SK-N-SH (cell line): Measurements from ENCODE around the gene PDXDC1. TPM values are rescaled to one million over a fixed set of nuclear protein-coding genes. Genes with fewer than 3 reads are reported as not detected.
"Not testable (repeated sequence)": the region's sequence is repeated elsewhere in the genome, so short reads cannot be mapped to it uniquely, and the experiment has no call there.

ENCODE experiments used
- CTCF ChIA-PET: fragments of 300-600, 350-600 bp; formaldehyde crosslinking; extraction: SDS; loops from one replicate; lab custom pipeline; 2021; lab: Yijun Ruan, JAX
- POLR2A ChIA-PET: fragments of 350-600 bp; sonication (Branson Sonifier 250); formaldehyde crosslinking; extraction: SDS; loops from one replicate; lab custom pipeline; 2020; ENCODE audit warnings: antibody characterized with exemption, inconsistent platforms; lab: Yijun Ruan, JAX
- DNase-seq: peaks from one replicate; pipeline ENCODE4 v3.0.0; 2012
- H2AFZ ChIP-seq: fragments of 200-600 bp; sonication (generic); 2 replicates; pipeline ENCODE4 v1.8.1; 2016; ENCODE audit warnings: antibody characterized with exemption, mild to moderate bottlenecking, low read depth
- H3F3A ChIP-seq: fragments of 200-600 bp; sonication (generic); replicated peaks from 2 replicates; pipeline ENCODE3; 2016; ENCODE audit warnings: antibody characterized with exemption, mild to moderate bottlenecking; ENCODE audit not compliant: insufficient read depth
- H3K27ac ChIP-seq, 2 experiments: fragments of 200-500 bp in 1 of 2; fragments of 200-600 bp in 1 of 2; sonication (Bioruptor generic) in 1 of 2; sonication (generic), shearing (Covaris generic) in 1 of 2; 2 replicates each; pipeline versions ENCODE4 v1.5.1 to v1.6.1; 2014 to 2016; ENCODE audit warnings: low read depth in 2 of 2, inconsistent platforms in 1 of 2, low read length in 1 of 2, mild to moderate bottlenecking in 1 of 2, mixed read lengths in 1 of 2
- H3K27me3 ChIP-seq: fragments of 200-600 bp; sonication (generic), shearing (Covaris generic); 2 replicates; pipeline ENCODE4 v1.6.1; 2016; ENCODE audit warnings: mixed run types; ENCODE audit not compliant: insufficient read depth
- H3K36me3 ChIP-seq, 2 experiments: fragments of 200-500 bp in 1 of 2; fragments of 200-600 bp in 1 of 2; sonication (Bioruptor generic) in 1 of 2; sonication (generic) in 1 of 2; replicated peaks in 1 of 2; 2 replicates each; pipeline versions ENCODE3 to v1.5.1; 2014 to 2016; ENCODE audit warnings: low read length in 1 of 2, mild to moderate bottlenecking in 1 of 2; ENCODE audit not compliant: insufficient read depth in 2 of 2, control insufficient read depth in 1 of 2
- H3K4me1 ChIP-seq, 2 experiments: fragments of 200-500 bp in 1 of 2; fragments of 200-600 bp in 1 of 2; sonication (Bioruptor generic) in 1 of 2; sonication (generic), shearing (Covaris generic) in 1 of 2; 2 replicates each; pipeline versions ENCODE4 v1.5.1 to v1.6.1; 2014 to 2016; ENCODE audit warnings: low read depth in 1 of 2, low read length in 1 of 2, mixed run types in 1 of 2; ENCODE audit not compliant: insufficient read depth in 2 of 2, control insufficient read depth in 1 of 2
- H3K4me2 ChIP-seq: fragments of 200-600 bp; sonication (generic), shearing (Covaris generic); 2 replicates; pipeline ENCODE4 v1.6.1; 2017; ENCODE audit warnings: mixed run types
- H3K4me3 ChIP-seq, 2 experiments: fragments of 200-500 bp in 1 of 2; fragments of 200-600 bp in 1 of 2; sonication (Bioruptor generic) in 1 of 2; sonication (generic), shearing (Covaris generic) in 1 of 2; 2 replicates each; pipeline versions ENCODE4 v1.5.1 to v1.8.1; 2014 to 2016; ENCODE audit warnings: low read depth in 2 of 2, inconsistent platforms in 1 of 2, low read length in 1 of 2, mild to moderate bottlenecking in 1 of 2, mixed read lengths in 1 of 2, moderate library complexity in 1 of 2
- H3K79me2 ChIP-seq: fragments of 200-600 bp; sonication (generic); 2 replicates; pipeline ENCODE4 v1.8.1; 2017; ENCODE audit warnings: mild to moderate bottlenecking; ENCODE audit not compliant: insufficient read depth
- H3K9ac ChIP-seq: fragments of 200-600 bp; sonication (generic); 2 replicates; pipeline ENCODE4 v1.6.1; 2017; ENCODE audit warnings: mixed run types
- H3K9me2 ChIP-seq: fragments of 200-600 bp; sonication (generic); 2 replicates; pipeline ENCODE4 v1.6.1; 2017; ENCODE audit warnings: mixed run types
- H3K9me3 ChIP-seq: fragments of 200-600 bp; sonication (generic); 2 replicates; pipeline ENCODE4 v1.6.1; 2017; ENCODE audit warnings: mixed run types, mild to moderate bottlenecking, moderate library complexity
- H4K20me1 ChIP-seq: fragments of 200-600 bp; sonication (generic); 2 replicates; pipeline ENCODE4 v1.6.1; 2017; ENCODE audit warnings: mild to moderate bottlenecking, mixed run types; ENCODE audit not compliant: insufficient read depth
- WGBS: methylation state at CpG from one replicate; pipeline ENCODE4 v1.1.6; 2017; ENCODE audit warnings: low lambda C conversion rate; 5-methylcytosine and 5-hydroxymethylcytosine counted together
- polyA plus RNA-seq, 3 experiments: library from polyadenylated mRNA; depleted of rRNA; stranded (reverse); fragments of >200 nt; gene quantifications; 2 replicates each; pipeline ENCODE4 v1.2.3, GENCODE V29; 2012

The PDXDC1 gene
- polyA plus RNA-seq, 1 of the 3 experiments (the other 2 are of a cell fraction) = 37.4 TPM

DNA sequence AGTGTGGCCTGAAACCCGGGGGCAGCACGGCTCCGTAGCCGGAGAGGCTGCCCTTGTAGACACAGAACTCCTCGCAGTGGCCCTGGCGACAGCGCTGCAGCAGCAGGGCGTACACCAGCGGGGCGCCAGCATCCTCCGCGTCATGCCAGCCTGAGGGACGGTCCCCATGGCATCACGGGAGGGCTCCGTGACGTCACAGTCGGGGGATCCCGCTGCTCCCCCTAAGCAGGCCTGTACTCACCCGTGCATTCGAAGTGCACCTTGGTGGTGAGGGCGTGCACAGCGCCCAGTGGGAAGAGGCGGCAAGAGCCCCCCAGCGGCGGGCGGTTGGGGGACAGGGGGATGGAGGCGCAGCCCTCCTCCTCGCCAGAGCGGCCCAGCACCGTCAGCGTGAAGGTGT lies 158.7 kb downstream of the PDXDC1 start:
- no CpG with 5 or more reads among the region's 31 CpGs for WGBS
- CTCF ChIA-PET, H3K9ac ChIP-seq, DNase-seq, H3F3A ChIP-seq, H3K9me2 ChIP-seq, H4K20me1 ChIP-seq, H3K79me2 ChIP-seq, H3K27ac ChIP-seq, H3K4me1 ChIP-seq, H3K36me3 ChIP-seq, H3K4me3 ChIP-seq, H3K4me2 ChIP-seq, H3K9me3 ChIP-seq, POLR2A ChIA-PET, H3K27me3 ChIP-seq, H2AFZ ChIP-seq: not testable (repeated sequence)

DNA sequence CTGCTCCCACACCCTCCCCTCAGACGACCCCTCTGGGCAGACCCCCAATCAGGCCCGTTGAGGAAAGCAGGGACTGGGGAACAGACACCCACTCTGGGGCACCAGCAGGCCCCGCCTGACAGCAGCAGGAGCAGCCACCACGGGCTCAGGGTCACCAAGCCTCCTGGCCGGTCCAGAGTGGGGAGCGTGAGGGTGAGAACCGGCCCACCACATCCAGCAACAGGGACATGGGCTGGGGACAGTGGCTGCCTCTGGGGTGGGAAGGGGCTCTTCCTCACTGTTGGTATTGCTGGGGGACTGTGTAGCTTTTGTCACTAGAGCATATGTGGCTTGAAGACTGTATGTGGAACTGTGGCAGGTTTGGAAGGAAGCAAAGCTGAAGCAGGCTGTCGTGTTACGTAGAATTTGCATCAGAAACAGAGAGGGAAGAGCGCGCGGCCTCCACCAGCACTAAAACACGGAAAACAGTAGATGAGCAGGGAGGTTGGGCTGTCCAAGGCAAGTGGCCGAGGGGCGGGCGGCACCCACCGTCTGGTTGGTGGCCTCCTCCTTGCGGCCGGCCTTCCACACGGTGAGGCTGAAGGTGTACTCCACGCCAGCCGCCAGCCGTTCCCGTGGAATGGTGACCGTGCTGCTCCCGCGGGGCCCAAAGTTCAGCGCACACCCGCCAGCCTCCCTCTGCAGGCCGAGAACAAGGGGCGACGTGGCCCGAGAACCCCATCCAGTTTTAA lies 160.1 kb downstream of the PDXDC1 start:
- DNase-seq, H3K4me1 ChIP-seq, H2AFZ ChIP-seq, H3F3A ChIP-seq, H4K20me1 ChIP-seq, H3K27me3 ChIP-seq, H3K79me2 ChIP-seq, H3K4me2 ChIP-seq, H3K9me3 ChIP-seq, H3K27ac ChIP-seq, H3K4me3 ChIP-seq, POLR2A ChIA-PET, H3K9me2 ChIP-seq, H3K36me3 ChIP-seq, CTCF ChIA-PET, H3K9ac ChIP-seq: not testable (repeated sequence)
- 96% methylated on average over 6 of the region's 33 CpGs for WGBS

DNA sequence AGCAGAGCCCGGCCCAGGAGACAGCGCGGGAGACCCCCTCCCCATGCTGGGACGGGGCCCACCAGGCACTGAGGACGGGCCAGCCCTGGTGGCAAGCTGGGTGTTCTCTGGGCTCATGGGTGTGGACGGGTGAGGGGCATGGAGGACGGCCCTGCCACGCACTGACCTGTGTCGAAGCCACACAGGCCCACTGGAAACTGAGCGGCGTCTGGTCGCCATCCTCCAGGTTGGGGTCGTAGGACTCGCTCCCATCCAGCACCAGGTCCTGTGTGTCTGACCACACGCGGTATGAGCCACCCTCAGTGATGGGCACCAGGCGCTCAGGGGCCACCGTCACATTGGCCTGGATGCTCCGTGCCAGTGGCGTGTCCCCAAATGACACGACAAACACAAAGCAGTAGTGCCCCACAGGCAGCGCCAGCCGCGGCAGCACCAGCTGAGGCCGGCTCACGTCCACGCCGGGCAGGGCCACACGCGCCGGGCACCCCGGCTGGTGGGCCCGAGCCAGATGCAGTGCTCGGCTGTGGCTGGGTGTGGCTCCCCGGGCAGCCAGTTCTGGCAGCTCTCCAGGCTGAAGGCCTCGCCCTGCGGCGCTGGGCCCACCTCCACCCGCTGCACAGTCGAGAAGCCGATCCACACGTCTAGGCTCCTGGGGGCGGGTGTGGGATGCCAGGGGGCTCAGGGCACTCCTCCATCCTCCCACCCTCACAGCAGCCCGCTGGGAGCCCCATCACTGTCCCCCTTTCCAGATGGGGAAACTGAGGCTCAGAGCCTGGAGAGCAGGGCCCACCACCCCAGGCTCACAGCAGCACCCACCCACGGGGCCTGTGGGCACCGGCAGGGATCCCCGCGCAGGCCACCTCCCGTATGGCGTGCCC lies 160.9 kb downstream of the PDXDC1 start:
- H3K4me1 ChIP-seq, POLR2A ChIA-PET, H4K20me1 ChIP-seq, H3K9me3 ChIP-seq, H3K4me3 ChIP-seq, H3K9me2 ChIP-seq, DNase-seq, H3K27ac ChIP-seq, H3K9ac ChIP-seq, H3K27me3 ChIP-seq, H3F3A ChIP-seq, CTCF ChIA-PET, H3K4me2 ChIP-seq, H3K36me3 ChIP-seq, H2AFZ ChIP-seq: not testable (repeated sequence)
- H3K79me2 ChIP-seq = peaks cover 10% of the 10 kb centered on the region; the same call in 1 of the 2 replicates
- 98% methylated on average over 8 of the region's 50 CpGs for WGBS

DNA sequence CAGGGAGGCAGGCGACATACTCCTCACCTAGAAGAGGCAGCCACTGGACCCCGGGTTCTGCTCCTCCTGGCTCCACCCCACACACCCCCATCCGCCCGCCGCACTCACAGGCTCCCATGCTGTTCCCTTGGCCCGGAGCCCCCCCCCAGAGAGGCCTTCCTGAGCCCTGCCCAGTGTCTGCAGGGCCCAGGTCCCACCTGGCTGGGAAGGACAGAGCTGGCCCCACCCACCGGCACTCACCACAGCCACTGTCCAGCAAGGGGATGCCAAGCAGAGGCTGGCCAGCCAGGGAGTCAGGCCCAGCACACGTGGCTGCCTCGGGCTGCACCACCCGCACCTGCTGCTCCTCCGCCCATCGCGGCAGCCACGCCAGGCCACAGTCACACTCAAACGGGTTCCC lies 162.7 kb downstream of the PDXDC1 start:
- H3K4me3 ChIP-seq, H4K20me1 ChIP-seq, POLR2A ChIA-PET, CTCF ChIA-PET, H3F3A ChIP-seq, H3K9ac ChIP-seq, H3K9me3 ChIP-seq, H3K4me2 ChIP-seq, H2AFZ ChIP-seq, H3K27ac ChIP-seq, DNase-seq, H3K9me2 ChIP-seq, H3K36me3 ChIP-seq, H3K27me3 ChIP-seq: not testable (repeated sequence)
- peaks cover 0 to 20% of the 10 kb centered on the region in 2 experiments; a peak in 1 of 4 replicates for H3K4me1 ChIP-seq
- no CpG with 5 or more reads among the region's 15 CpGs for WGBS
- H3K79me2 ChIP-seq = peaks cover 24% of the 10 kb centered on the region

DNA sequence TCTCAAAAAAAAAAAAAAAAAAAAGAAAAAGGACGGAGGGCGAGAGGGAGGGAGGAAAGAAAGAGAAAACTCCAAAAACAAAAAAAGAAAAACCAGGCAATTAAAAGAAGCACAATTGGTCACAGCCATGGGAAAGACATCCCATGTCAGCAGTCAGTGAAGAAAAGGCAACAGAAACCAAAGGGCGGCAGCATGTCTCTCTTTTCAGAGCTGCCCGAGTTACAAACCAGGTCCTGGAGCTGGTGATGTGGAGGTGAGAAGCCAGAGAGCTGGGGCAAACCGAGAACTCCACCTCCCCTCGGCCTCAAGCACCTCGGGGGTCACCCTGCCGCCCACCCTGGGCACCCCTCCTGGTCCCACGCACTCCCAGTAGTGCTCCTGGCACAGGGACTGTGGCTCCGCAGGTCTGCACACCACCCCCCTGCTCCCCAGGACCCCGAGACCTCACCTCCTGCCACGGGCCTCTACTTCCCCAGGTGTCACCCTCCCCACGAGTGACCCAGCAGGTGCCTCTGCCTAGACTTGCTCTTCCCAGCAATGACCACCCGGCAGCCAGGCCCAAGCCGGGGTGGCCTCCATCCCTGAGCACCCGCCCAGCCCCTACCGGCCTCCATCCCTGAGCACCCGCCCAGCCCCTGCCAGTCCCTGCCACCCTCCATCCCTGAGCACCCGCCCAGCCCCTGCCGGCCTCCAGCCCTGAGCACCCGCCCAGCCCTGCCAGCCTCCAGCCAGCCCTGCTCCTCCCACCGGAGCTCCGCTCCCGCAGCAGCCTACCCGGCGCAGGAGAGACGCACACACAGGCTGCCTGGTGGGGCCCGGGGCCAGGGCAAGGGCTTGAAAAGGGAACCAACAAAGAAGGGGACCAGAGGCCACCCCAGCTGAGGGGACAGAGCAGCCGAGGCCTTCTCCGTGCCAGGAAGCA lies 165.9 kb downstream of the PDXDC1 start:
- H3K9ac ChIP-seq, H3K9me3 ChIP-seq, H3K4me3 ChIP-seq, POLR2A ChIA-PET, CTCF ChIA-PET, H2AFZ ChIP-seq, H3K27me3 ChIP-seq, H3K36me3 ChIP-seq, H3K9me2 ChIP-seq, H3F3A ChIP-seq, H3K4me2 ChIP-seq: not testable (repeated sequence)
- WGBS = 96% methylated on average over 21 of the region's 30 CpGs
- Histone ChIP-seq H4K20me1 (peaks cover 13% of the 10 kb centered on the region; the same call in 1 of the 2 replicates), H3K4me1 (peaks cover 19 to 49% of the 10 kb centered on the region in 2 experiments; a peak in 2 of 4 replicates), H3K27ac (peak overlapping the region in 1 of 2 experiments; percentile 28; a peak in 1 of 4 replicates), H3K79me2 (peaks cover 47% of the 10 kb centered on the region)
- peak; percentile 26 for DNase-seq
